WTC11 (cell line): ENCODE data around the gene SLITRK2. TPM values are rescaled to one million over a fixed set of nuclear protein-coding genes. Genes with fewer than 3 reads are reported as not detected.

Source experiments
- ATAC-seq: fragments of 200-7000 bp; cut with Tn5 transposase; 2 replicates; pipeline ENCODE4 v1.10.0; 2021; ENCODE audit warnings: mild to moderate bottlenecking, moderate library complexity
- CTCF ChIA-PET: fragments of 300-600 bp; sonication (Branson Sonifier 250); formaldehyde crosslinking; loops from one replicate; lab custom pipeline; 2021; ENCODE audit warnings: antibody characterized with exemption; lab: Charles Lee
- POLR2A ChIA-PET: fragments of 350-600 bp; sonication (Branson Sonifier 250); formaldehyde crosslinking; loops from one replicate; lab custom pipeline; 2021; ENCODE audit warnings: antibody characterized with exemption; lab: Charles Lee
- DNase-seq: peaks from one replicate; pipeline ENCODE4 v3.0.0; 2021; ENCODE audit warnings: low spot score
- H3K27ac Mint-ChIP-seq: 2 replicates; pipeline ENCODE4 v1.8.0; 2021; ENCODE audit warnings: mixed read lengths
- H3K27me3 Mint-ChIP-seq: 2 replicates; pipeline ENCODE4 v1.8.0; 2021; ENCODE audit warnings: low read depth, mild to moderate bottlenecking, moderate library complexity, mixed read lengths
- H3K36me3 Mint-ChIP-seq: 2 replicates; pipeline ENCODE4 v1.8.0; 2021; ENCODE audit warnings: mixed read lengths
- H3K4me1 Mint-ChIP-seq: 2 replicates; pipeline ENCODE4 v1.8.0; 2022; ENCODE audit warnings: mixed read lengths
- H3K4me3 Mint-ChIP-seq: 2 replicates; pipeline ENCODE4 v1.8.0; 2021; ENCODE audit warnings: mild to moderate bottlenecking, moderate library complexity, mixed read lengths
- H3K9me3 Mint-ChIP-seq: 2 replicates; pipeline ENCODE4 v1.8.0; 2021; ENCODE audit warnings: mixed read lengths
- CREM ChIP-seq: sonication (generic); formaldehyde crosslinking; IDR thresholded peaks from 2 replicates; pipeline ENCODE4 v1.8.1; 2022; ENCODE audit warnings: mild to moderate bottlenecking, missing genetic modification reagents, moderate library complexity
- ELF4 ChIP-seq: sonication (generic); formaldehyde crosslinking; IDR thresholded peaks from 2 replicates; pipeline ENCODE4 v1.8.1; 2022; ENCODE audit warnings: low read depth, mild to moderate bottlenecking, moderate library complexity, missing genetic modification reagents
- IRF2 ChIP-seq: sonication (generic); formaldehyde crosslinking; IDR thresholded peaks from 2 replicates; pipeline ENCODE4 v1.8.0; 2022; ENCODE audit warnings: low read depth, missing genetic modification reagents, borderline replicate concordance
- RORB ChIP-seq: fragments of 250-450 bp; sonication (Bioruptor Pico); IDR thresholded peaks from 2 replicates; pipeline ENCODE4 v1.9.0; 2021; ENCODE audit warnings: mild to moderate bottlenecking
- total RNA-seq: library from RNA; stranded (reverse); gene quantifications from 3 replicates; pipeline ENCODE4 v1.2.3, GENCODE V29; 2021
- TF ChIP-seq, protein P1 (sequence below): sonication (generic); formaldehyde crosslinking; conservative IDR thresholded peaks from 2 replicates; pipeline ENCODE4 v1.8.1; 2022; ENCODE audit warnings: mild to moderate bottlenecking, missing genetic modification reagents
- TF ChIP-seq, protein P2 (sequence below): sonication (generic); formaldehyde crosslinking; IDR thresholded peaks from 2 replicates; pipeline ENCODE4 v1.8.1; 2023; ENCODE audit warnings: mild to moderate bottlenecking, moderate library complexity, missing genetic modification reagents

The SLITRK2 gene
- total RNA-seq, 1 experiment from 2014 or later, result not detected

DNA sequence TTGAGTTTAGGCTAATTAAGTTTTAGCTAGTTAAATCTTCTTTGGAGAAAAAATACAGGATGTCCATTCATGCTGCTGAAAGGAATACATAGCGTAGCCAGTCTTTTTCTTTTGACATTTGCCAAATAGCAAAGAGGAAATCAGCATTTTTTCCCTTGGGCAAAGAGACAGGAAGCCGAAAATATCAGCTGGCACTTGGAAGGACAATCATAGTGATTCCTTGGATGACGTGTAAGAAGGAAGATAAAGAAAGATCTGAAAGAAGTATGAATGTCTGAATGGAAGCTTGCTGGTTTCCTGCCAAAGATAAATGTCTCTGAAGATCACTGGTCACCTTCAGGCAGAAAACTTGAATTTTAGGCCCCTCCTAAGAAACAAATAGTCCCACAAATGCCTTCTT, 44.2 kb downstream of the SLITRK2 start (continued):
- TF ChIP-seq IRF2 (CRISPR knock-in tag) (no peak), CREM (CRISPR knock-in tag) (no peak), RORB (no peak), ELF4 (no peak)

DNA sequence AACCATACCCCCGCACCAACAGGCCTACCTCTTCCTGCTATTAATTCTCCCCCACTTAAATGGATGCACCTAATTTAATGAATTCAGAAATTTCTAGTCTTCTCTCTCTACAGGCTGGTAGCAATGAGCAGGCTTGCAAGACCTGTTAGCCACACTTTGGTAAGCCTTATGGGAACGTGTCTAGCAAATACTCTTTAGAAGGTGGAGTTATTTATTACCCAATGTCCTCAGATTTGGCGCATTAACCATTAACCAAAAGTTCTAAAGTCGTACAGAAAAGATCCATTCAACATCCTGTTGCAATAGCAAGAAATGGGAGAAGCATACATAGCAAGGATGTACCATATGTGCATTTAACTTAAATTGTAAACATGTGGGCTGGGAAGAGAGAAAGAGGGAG, 47.5 kb downstream of the SLITRK2 start:
- CTCF ChIA-PET, result no interaction called here
- ATAC-seq (no peak), DNase-seq (no peak)
- no peaks in the 10 kb centered on the region for H3K4me1 Mint-ChIP-seq
- H3K36me3 Mint-ChIP-seq, result peaks cover 53% of the 10 kb centered on the region
- H3K27me3 Mint-ChIP-seq, result no peaks in the 10 kb centered on the region
- POLR2A ChIA-PET, result no interaction called here
- H3K4me3 Mint-ChIP-seq, result no peak overlapping the region
- no peak for TF ChIP-seq IRF2 (CRISPR knock-in tag)
- TF ChIP-seq, protein P1, sequence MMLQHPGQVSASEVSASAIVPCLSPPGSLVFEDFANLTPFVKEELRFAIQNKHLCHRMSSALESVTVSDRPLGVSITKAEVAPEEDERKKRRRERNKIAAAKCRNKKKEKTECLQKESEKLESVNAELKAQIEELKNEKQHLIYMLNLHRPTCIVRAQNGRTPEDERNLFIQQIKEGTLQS (CRISPR knock-in tag), result no peak
- TF ChIP-seq, protein P2, sequence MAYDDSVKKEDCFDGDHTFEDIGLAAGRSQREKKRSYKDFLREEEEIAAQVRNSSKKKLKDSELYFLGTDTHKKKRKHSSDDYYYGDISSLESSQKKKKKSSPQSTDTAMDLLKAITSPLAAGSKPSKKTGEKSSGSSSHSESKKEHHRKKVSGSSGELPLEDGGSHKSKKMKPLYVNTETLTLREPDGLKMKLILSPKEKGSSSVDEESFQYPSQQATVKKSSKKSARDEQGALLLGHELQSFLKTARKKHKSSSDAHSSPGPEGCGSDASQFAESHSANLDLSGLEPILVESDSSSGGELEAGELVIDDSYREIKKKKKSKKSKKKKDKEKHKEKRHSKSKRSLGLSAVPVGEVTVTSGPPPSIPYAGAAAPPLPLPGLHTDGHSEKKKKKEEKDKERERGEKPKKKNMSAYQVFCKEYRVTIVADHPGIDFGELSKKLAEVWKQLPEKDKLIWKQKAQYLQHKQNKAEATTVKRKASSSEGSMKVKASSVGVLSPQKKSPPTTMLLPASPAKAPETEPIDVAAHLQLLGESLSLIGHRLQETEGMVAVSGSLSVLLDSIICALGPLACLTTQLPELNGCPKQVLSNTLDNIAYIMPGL, result no peak
- H3K9me3 Mint-ChIP-seq, result peaks cover 69% of the 10 kb centered on the region
- no peak overlapping the region for H3K27ac Mint-ChIP-seq
